GM18502 (cell line): Measurements from ENCODE around the gene COL4A4.
A peak's percentile ranks its signal among the peaks of the same experiment; 100 is the strongest.
"Not testable (repeated sequence)": the region's sequence is repeated elsewhere in the genome, so short reads cannot be mapped to it uniquely, and the experiment has no call there.

Experiments
- ATAC-seq: cut with Tn5 transposase; IDR thresholded peaks from one replicate; pipeline ENCODE4 v1.9.1; 2021; ENCODE audit warnings: mild to moderate bottlenecking; ENCODE audit not compliant: unreplicated experiment, poor library complexity

The COL4A4 gene

DNA sequence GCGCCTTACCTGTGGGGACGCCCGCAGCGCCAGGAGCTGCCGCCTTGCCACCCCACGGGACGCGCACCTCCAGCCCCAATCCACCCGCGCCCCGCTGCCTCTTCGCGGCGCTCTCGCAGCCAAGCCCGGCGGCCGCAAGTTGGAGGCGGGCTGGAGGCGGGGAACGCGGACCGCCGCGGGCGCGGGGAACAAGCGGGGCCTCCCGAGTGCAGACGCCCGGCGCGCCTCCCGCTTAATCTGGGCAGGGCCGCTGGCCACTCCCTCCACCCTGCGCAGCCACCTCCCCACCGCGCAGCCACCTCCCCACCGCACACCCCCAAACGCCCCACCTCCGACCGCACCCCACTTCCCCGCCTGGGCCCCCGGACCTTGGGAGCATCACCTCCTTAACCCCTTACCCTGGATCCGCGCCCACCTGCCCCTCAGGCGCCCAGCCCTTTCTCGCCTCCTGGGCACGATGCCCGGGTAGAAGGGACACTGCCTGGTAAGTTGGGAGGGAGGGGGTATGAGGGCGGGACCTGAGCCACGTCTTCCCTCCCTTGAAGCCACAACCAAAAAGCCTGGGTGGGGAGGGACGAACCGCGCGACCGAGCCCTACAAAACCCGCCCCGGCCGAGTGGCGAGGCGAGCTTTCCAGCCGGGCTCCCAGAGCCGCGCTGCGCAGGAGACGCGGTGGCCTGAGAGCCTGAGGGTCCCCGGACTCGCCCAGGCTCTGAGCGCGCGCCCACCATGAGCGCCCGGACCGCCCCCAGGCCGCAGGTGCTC, at the start of gene COL4A4, which contains the start of gene COL4A3:
Gene COL4A4, minus strand, starts transcription at position 208 of the 765 bp plus-strand sequence. CDS start 16,722 bp downstream, outside the sequence.
Gene COL4A3, plus strand, starts transcription at position 627 of the 765 bp plus-strand sequence. Its CDS starts 103 bp downstream, at position 730.
- peak; percentile 74 for ATAC-seq

DNA sequence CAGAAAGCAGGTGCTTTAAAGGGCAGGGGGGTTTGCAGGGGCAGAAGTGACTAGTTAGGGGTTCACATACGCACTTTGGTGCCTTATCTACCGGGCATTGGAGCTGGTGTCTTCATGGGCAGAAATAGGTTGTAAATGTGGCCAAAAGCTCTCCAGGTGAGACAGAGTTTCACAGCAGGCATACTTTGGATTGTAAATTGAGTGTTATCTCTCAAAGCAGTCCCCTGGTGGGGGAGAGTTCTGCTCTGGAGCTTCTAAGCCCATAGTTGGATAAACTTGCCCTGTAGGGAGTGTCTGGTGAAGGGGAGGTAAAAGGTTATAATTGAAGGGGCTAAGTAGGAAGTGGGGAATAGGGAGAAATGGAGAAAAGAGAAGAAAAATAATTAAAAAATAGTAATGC, 43.6 kb upstream of the COL4A4 start:
- ATAC-seq: no peak

DNA sequence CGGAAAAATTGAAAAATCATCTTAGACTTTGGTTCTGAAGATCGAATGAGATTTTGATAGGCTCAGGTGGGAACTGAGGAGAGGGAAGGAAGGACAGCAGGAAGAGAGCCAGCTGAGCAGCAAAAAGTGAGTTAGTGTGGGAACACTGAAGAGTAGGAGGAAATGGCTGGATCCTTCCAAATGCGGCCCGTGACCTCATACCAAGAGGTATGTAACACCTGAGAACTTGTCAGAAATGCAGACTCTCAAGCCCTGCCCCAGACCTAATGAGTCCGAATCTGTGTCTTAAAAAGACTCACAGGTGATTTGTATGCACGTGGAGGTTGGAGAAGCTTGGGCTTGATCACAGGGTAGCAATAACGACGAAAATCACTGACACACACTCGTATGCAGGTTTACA, 42.4 kb upstream of the COL4A4 start:
- ATAC-seq: no peak

GRCh38 chr2:227205701-227206100, 41.7 kb upstream of the COL4A4 start:
- no peak for ATAC-seq

- ATAC-seq: no peak
Observed at GRCh38 chr2:227204452-227204851, 40.4 kb upstream of the COL4A4 start.

- no peak for ATAC-seq
Observed at GRCh38 chr2:227201771-227202170, 37.8 kb upstream of the COL4A4 start.

DNA sequence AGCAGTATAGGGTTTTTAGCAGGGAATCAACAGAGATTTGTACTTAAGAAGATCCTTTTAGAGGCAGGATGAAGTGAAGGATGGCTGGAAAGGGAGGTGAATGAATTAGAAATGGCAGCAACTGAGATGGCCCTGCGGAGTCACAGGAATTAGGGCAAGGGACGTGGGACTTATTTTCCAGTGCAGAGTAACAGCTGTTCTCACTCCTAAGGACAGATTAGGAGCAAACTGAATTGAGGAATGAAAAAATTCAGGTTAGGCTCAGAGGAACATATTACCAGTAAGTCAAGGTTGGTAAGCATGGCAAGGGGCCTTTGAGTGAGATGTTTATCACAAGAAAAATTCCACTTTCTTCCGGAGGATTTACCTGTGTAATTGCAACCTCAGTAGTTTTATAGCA, 34.9 kb upstream of the COL4A4 start:
- ATAC-seq: no peak

DNA sequence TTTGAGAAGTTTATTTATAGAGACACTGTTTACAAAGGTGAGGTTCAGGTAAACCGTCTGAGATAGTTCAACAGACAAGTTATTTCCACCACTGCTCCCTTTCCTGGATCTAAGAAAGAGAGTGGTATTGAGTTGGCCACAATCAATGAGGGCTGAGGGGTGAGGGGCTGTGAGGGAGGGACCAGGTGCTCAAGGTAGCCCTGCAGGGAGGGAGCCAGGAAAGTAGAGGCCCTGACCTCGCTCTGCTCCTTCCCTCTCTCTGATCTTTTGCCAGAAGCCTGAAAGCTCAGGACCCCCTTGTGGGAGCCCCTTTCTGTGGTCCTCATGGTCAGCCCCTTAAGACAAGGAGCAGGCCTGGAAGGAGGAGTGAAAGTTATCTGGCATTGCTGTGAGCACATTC, 30.2 kb upstream of the COL4A4 start:
- ATAC-seq: no peak

DNA sequence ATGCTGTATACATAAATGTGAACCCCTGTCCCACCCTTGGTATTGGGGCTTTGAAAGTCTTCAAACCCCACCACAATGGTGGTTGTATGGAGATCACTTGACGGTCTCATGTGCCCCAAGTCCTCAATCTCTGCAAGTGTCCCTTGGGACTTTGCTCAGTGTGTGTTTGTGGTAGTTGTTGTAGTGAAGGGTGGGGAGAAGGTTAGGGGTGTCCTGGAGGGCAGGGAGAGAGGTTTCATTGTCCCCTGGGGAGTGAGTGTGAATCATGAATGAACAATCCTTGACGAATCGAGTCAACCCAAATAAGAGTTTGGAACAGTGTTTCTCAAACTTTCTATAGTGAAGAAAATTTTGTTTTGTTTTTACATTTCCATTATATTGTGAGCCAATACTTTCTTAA, 28.5 kb upstream of the COL4A4 start:
- no peak for ATAC-seq

DNA sequence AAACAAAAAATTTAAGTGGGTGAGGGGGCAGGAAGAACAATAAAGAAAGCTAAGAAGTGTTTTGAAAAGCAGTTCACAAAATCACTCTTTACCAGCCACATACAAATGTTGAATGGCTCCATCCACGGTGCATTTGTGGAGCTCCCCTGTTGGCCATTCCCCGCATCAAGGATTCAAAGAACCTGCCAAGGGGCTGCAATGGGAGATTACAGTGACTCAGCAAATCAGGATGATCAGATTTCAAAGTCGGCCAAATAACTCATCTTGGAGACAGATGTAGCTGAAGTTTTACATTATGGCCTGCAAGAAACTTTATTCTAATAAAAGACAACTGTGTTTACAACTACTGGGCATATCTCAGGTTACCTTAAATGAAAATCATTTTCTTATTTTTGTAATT, 27.4 kb upstream of the COL4A4 start:
- no peak for ATAC-seq

- ATAC-seq: peak; percentile 84
Observed at GRCh38 chr2:227188292-227188691, 24.3 kb upstream of the COL4A4 start.

GRCh38 chr2:227186751-227187150, 22.7 kb upstream of the COL4A4 start:
- ATAC-seq: no peak

DNA sequence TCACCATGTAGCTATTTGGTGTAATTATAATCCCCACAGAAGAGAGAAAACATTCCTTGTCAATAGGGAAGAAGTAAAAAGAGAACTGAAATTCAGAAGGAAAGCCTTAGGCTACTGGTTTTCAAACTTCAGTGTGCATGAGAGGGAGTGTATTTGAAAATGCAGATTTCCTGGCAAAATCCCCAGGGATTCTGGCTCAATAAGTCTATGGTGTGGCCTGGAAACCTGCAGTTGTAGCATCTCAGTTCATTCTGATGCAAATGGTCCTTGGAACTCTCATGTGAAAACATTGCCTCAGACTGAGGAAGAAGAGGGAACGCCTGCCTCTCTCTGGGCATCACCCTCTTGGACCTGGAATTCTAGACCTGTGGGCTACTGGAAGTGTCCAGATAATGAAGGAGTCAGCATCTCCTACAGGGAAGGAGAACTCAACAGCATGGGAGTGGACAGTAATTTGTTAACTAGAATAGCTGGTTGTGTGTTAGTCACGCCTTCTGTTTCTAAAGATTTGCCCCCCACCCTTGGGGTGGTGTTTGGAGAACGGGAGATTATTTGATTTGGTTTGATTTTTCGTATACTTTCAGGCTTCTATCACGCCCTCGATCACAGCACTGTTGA, 21.7 kb upstream of the COL4A4 start:
- ATAC-seq: no peak

DNA sequence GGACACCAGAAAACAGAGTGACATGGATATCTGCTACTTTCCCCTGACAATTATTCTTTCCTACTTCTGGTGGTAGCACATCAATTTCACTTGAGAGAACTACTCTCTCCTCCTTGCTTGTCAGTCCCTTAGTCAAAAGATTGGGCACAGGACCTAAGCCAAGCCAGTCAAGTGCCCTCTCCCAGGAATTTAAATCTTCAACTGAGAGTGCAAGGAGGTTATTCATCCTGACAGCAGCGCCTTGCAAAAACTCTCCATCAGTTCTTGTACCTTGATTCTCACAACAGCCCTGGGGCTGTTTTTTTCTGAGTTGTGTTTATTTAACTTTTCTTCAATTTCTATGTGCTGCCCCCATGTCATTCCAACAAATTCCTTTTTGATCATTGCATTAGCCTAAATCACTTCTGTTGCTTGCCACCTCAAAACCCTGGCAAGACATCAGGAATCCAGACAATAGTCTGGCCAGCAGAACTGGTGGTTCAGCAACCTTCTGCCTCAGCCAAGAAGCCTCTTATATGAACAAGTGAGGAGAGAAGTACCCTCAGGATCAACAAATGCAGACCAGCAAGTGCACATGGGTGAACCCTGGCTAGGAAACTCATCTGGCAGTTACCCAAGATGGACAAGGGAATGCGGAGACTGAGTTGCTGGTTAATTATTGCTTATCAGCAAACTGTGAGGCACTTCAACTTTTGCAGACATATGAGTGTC, 19.8 kb upstream of the COL4A4 start:
- no peak for ATAC-seq

DNA sequence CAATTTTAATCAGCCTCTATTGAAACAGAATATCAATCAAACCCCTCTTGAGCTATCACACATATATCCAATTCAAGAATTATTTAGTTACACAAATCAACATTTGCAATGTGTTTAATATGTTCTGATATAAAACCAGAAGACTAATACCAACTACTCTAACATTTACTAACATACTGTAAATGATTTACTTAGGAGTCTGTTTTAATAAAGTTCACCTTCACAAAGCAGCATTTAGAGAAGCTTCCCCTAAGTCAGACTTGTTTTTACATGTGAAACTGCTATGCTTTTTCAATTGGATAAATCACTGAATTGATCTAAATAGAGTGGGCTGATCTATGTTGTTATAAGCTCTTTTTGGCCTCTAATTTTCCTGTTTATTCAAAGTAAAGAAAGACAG, 18.8 kb upstream of the COL4A4 start:
- ATAC-seq: no peak

GRCh38 chr2:227180770-227181169, 16.8 kb upstream of the COL4A4 start:
- no peak for ATAC-seq

GRCh38 chr2:227179988-227180685, 16.1 kb upstream of the COL4A4 start:
- ATAC-seq: no peak

GRCh38 chr2:227177592-227178336, 13.8 kb upstream of the COL4A4 start:
- ATAC-seq: no peak

DNA sequence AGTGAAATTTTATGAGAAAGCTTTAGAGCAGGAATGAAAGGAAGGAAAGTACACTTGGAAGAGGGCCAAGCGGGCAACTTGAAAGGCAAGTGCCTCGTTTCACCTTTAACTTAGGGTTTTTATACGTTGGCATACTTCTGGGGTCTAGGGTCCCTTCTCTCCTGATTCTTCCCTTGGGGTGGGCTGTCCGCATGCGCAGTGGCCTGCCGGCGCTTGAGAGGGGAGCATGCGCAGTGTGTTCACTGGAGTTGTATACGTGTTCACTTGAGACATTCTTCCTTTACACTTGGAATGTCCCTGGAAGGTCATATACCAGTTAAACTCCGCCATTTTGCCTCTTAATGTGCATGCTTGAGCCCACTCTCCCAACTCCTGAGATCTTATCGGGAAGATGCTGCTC, 7.8 kb upstream of the COL4A4 start:
- not testable (repeated sequence) for ATAC-seq

GRCh38 chr2:227164763-227165291, 822 bp upstream of the COL4A4 start:
- peak; percentile 68 for ATAC-seq
